Psoas muscle (tissue), 8 donors: Measurements from ENCODE around the gene ANKRD33. TPM values are rescaled to one million over a fixed set of nuclear protein-coding genes. Genes with fewer than 3 reads are reported as not detected.

Experiments used
- ATAC-seq, 4 donors: fragments of 200-7000 bp; cut with Tn5 transposase; one replicate each; pipeline ENCODE4 v1.9.1; 2020; ENCODE audit warnings: moderate library complexity in 3 of 4, mild to moderate bottlenecking in 2 of 4
- DNase-seq, 2 donors: peaks; one replicate each; pipeline ENCODE4 v3.0.0-alpha.2; 2020
- H3K27ac ChIP-seq: fragments of 200-600 bp; one replicate; pipeline ENCODE4 v1.8.0; 2022
- H3K27me3 ChIP-seq, 3 donors: fragments of 200-600 bp in 1 of 3; one replicate each; pipeline versions ENCODE4 v1.6.1 to v1.8.0; 2013 to 2022; ENCODE audit warnings: low read length in 2 of 3, mild to moderate bottlenecking in 2 of 3, moderate library complexity in 1 of 3; ENCODE audit not compliant: insufficient read depth in 3 of 3
- H3K36me3 ChIP-seq, 2 donors: fragments of 200-600 bp in 1 of 2; one replicate each; pipeline versions ENCODE4 v1.6.1 to v1.8.0; 2013 to 2022; ENCODE audit warnings: low read depth in 1 of 2, mild to moderate bottlenecking in 1 of 2, moderate library complexity in 1 of 2; ENCODE audit not compliant: insufficient read depth in 1 of 2
- H3K4me1 ChIP-seq: fragments of 200-600 bp; one replicate; pipeline ENCODE4 v1.8.0; 2022
- H3K4me3 ChIP-seq: fragments of 200-600 bp; one replicate; pipeline ENCODE4 v1.8.0; 2022; ENCODE audit warnings: mild to moderate bottlenecking
- H3K9me3 ChIP-seq: fragments of 200-600 bp; one replicate; pipeline ENCODE4 v1.8.0; 2022
- WGBS, 3 donors: extraction: QIAGEN DNeasy Blood & Tissue Kit; methylation state at CpG; one replicate each; pipeline versions ENCODE4 v1.1.6 to v1.1.7; 2013; 5-methylcytosine and 5-hydroxymethylcytosine counted together
- intact Hi-C, 2 donors: fragments of 100-400 bp; cut with DNase I; formaldehyde crosslinking; loops; one replicate each; pipeline versions ENCODE4 v1.11.0 to v1.14.2; 2022
- polyA plus RNA-seq, 3 donors: library from polyadenylated mRNA; stranded (reverse); fragments of 200-250 nt; gene quantifications; one replicate each; pipeline ENCODE4 v1.2.3, GENCODE V29; 2013
- total RNA-seq, 4 donors: library from RNA; stranded (reverse); fragmentation: NEBNext Ultra II Directional in 2 of 4; extraction: Animal tissue kit (Norgen Biotek cat#: 25700) in 2 of 4; gene quantifications; one replicate each; pipeline versions ENCODE4 v1.2.1 to v1.2.4, GENCODE V29; 2021 to 2023
- TF ChIP-seq, protein P1 (sequence below): fragments of 200-600 bp; IDR thresholded peaks from one replicate; pipeline ENCODE4 v1.8.0; 2022; ENCODE audit warnings: antibody characterized with exemption
- donor health status: healthy with polysubstance abuse.
- donor health status: DM: no; HTN: no; CAD: no; lungs with moderate emphysema.
- donor health status: Bipolar disorder and iron deficiency.
- donor health status: healthy.
- donor health status: DM: yes; HTN: yes; CAD: no.
- donor health status: DM: no; HTN: no; CAD: no.
- donor health status: DM: no; HTN: no; CAD: no.
- donor health status: DM: yes; HTN: yes; CAD: no.

ANKRD33 gene
- total and polyA plus RNA-seq, 7 donors: 0.16 TPM; not detected in 6

DNA sequence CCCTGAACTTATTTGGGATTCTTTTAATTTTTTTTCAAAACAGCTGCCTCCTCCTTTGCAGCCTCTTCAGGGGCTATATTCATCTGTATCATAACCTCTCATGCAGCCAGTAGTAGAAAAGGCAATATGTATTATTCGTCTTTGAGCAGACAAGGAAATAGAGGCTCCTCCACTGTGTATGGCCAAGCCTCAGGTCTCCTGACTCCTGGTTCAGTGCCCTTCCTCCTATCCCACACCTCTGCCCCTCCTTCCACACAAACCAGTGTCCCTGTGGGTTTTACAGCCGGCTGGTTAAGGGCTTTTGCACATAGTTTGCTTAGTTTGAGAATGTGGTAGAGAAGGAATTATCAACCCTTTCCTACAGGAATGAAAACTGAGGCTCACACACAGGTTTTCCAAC, 10.6 kb downstream of the ANKRD33 start:
- 78 to 88% (median 81%) methylated on average over 2 of the region's 2 CpGs for WGBS, 3 donors
- intact Hi-C loops: no loop called here
- Histone ChIP-seq H3K4me3 (no peak overlapping the region), H3K27me3 (no peaks in the 10 kb centered on the region), H3K9me3 (no peaks in the 10 kb centered on the region), H3K27ac (no peak overlapping the region), H3K36me3 (no peaks in the 10 kb centered on the region), H3K4me1 (no peaks in the 10 kb centered on the region)
- TF ChIP-seq, protein P1, sequence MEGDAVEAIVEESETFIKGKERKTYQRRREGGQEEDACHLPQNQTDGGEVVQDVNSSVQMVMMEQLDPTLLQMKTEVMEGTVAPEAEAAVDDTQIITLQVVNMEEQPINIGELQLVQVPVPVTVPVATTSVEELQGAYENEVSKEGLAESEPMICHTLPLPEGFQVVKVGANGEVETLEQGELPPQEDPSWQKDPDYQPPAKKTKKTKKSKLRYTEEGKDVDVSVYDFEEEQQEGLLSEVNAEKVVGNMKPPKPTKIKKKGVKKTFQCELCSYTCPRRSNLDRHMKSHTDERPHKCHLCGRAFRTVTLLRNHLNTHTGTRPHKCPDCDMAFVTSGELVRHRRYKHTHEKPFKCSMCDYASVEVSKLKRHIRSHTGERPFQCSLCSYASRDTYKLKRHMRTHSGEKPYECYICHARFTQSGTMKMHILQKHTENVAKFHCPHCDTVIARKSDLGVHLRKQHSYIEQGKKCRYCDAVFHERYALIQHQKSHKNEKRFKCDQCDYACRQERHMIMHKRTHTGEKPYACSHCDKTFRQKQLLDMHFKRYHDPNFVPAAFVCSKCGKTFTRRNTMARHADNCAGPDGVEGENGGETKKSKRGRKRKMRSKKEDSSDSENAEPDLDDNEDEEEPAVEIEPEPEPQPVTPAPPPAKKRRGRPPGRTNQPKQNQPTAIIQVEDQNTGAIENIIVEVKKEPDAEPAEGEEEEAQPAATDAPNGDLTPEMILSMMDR: no peak
- DNase-seq: no peak
- no peak for ATAC-seq

DNA sequence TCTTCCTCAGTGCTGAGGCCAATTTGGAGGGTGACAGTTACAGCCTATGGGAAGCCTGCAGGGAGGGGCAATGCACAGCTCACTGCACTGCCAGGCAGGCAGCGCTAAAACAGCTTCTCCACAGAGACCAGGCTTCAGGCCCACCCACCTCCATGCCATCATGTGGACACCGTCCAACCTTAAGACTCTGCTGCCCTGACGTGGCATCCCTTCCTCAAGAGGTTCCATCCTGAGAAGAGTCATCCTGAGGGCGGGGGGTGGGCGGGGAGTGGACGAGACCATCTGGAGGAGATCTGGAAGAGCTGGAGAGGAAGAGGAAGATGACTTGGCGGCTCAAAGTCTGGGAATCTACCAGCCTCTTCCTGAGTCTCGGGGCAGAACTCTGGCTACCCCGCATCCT, 11.0 kb downstream of the ANKRD33 start:
- no peaks in the 10 kb centered on the region for H3K36me3 ChIP-seq
- DNase-seq: no peak
- intact Hi-C loops: no loop called here
- no peak overlapping the region for H3K4me3 ChIP-seq
- H3K4me1 ChIP-seq: no peaks in the 10 kb centered on the region
- TF ChIP-seq, protein P1: no peak
- WGBS, 3 donors: 69 to 82% (median 75%) methylated on average over 9 of the region's 9 CpGs
- peak in 1 of 4 donors; percentile 8 for ATAC-seq
- no peaks in the 10 kb centered on the region for H3K27me3 ChIP-seq
- H3K9me3 ChIP-seq: no peaks in the 10 kb centered on the region
- H3K27ac ChIP-seq: no peak overlapping the region

DNA sequence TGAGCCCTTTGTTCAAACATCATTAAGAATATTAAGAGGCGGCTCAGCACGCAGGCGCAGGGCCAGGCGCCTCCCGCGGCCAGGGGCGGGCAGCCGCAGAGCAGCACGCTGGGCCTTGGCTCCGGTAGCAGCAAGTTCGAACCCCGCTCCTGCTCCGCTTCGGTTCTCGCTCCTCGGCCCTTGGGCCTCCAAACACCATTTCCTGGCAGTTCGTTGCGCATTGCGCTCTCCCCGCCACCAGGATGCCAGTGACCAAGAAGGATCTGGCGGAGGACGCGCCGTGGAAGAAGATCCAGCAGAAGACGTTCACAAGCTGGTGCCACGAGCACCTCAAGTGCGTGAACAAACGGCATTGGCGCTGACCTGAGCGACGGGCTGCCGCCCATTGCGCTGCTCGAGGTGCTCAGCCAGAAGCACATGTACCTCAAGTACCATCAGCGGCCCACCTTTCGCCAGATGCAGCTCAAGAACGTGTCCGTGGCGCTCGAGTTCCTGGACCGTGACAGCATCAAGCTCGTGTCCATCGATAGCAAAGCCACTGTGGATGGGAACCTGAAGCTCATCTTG, 12.5 kb downstream of the ANKRD33 start:
- H3K27ac ChIP-seq: no peak overlapping the region
- DNase-seq (no peak), ATAC-seq (no peak)
- no peak overlapping the region for H3K4me3 ChIP-seq
- no peaks in the 10 kb centered on the region for H3K4me1 ChIP-seq
- H3K27me3 ChIP-seq: no peaks in the 10 kb centered on the region
- no peaks in the 10 kb centered on the region for H3K36me3 ChIP-seq
- no peaks in the 10 kb centered on the region for H3K9me3 ChIP-seq
- TF ChIP-seq, protein P1: no peak
- 95 to 96% (median 96%) methylated on average over 43 of the region's 43 CpGs for WGBS, 3 donors
- intact Hi-C loops: no loop called here

DNA sequence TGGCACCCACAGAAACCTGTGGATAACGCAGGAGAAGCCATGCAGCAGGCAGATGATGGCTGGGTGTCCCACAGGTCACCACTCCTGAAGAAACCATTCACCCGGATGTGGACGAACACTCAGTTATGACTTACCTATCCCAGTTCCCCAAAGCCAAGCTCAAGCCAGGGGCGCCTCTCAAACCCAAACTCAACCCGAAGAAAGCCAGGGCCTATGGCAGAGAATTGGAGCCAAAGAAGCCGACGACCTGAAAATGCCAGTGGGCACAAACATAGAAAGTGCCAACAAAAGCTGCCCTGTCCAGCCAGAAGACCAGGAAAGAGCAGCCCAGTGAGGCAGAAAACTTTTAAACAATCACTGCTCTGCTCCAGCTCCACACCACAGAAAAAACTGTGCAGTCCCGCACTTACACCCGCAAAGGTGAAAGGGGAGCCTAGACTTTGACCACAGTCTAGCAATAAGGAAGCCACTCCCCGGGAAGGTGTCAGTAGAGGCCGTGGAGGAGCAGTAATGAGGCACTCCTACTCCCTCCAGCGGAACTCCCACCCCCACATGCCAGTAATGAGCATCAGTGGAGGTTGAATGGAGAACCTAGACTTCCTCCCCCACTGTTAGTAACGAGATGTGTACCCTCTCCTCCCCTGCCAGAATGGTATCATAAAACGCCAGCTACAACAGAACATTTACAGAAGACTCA, 13.4 kb downstream of the ANKRD33 start:
- DNase-seq (no peak), ATAC-seq (no peak)
- no peaks in the 10 kb centered on the region for H3K9me3 ChIP-seq
- intact Hi-C loops: no loop called here
- H3K4me1 ChIP-seq: no peaks in the 10 kb centered on the region
- H3K36me3 ChIP-seq: no peaks in the 10 kb centered on the region
- peaks cover 0 to 3% (median 0%) of the 10 kb centered on the region in 3 donors for H3K27me3 ChIP-seq
- H3K27ac ChIP-seq: no peak overlapping the region
- TF ChIP-seq, protein P1: no peak
- 78 to 84% (median 81%) methylated on average over 14 of the region's 14 CpGs for WGBS, 3 donors
- H3K4me3 ChIP-seq: no peak overlapping the region

DNA sequence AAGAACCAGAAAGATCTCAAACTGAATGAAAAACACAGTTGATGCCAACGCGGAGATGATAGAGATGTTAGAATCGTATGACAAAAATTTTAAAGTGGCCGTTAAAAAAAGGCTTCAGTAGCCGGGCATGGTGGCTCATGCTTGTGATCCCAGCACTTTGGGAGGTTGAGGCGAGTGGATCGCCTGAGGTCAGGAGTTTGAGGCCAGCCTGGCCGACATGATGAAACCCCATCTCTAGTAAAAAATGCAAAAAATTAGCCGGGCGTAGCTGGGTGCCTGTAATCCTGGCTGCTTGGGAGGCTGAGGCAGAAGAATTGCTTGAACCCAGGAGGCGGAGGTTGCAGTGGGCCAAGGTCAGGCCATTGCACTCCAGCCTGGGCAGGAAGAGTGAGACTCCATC, 14.0 kb downstream of the ANKRD33 start:
- TF ChIP-seq, protein P1: no peak
- WGBS, 3 donors: 92 to 95% (median 93%) methylated on average over 11 of the region's 11 CpGs
- H3K9me3 ChIP-seq: no peaks in the 10 kb centered on the region
- no peaks in the 10 kb centered on the region for H3K4me1 ChIP-seq
- H3K4me3 ChIP-seq: no peak overlapping the region
- H3K27me3 ChIP-seq: peaks cover 0 to 9% (median 2%) of the 10 kb centered on the region in 3 donors
- intact Hi-C loops: no loop called here
- no peaks in the 10 kb centered on the region for H3K36me3 ChIP-seq
- no peak for ATAC-seq
- no peak overlapping the region for H3K27ac ChIP-seq
- DNase-seq: no peak
